Measurements from ENCODE around the gene ZNF483. TPM values are rescaled to one million over a fixed set of nuclear protein-coding genes. Genes with fewer than 3 reads are reported as not detected.
"Not testable (repeated sequence)": the region's sequence is repeated elsewhere in the genome, so short reads cannot be mapped to it uniquely, and the experiment has no call there.

ZNF483 gene
- total and polyA plus RNA-seq, 8 donors: 1.1 to 8.0 (median 5.2) TPM

- Histone ChIP-seq H3K27me3 (no peaks in the 10 kb centered on the region), H3K36me3 (no peaks in the 10 kb centered on the region), H3K4me1 (no peaks in the 10 kb centered on the region), H3K4me3 (no peak overlapping the region), H3K9me3 (no peaks in the 10 kb centered on the region), H3K27ac (no peak overlapping the region)
- no peak for ATAC-seq
- intact Hi-C loops (cut with DNase I): no loop called here
- DNase-seq: peak in 1 of 6 donors; percentile 52
- 91 to 92% methylated on average over 16 of the region's 16 CpGs for WGBS, 2 donors
- no peak for TF ChIP-seq CTCF (IDR thresholded peaks at IDR 0.05)
- no peak for FAIRE-seq
These were observed 23.9 kb upstream of the ZNF483 start for GRCh38 chr9:111501005-111501562.

- WGBS, 2 donors: 86 to 95% methylated on average over 6 of the region's 6 CpGs
- FAIRE-seq: no peak
- Histone ChIP-seq H3K4me1 (no peaks in the 10 kb centered on the region), H3K27me3 (no peaks in the 10 kb centered on the region), H3K9me3 (no peaks in the 10 kb centered on the region), H3K36me3 (no peaks in the 10 kb centered on the region), H3K27ac (no peak overlapping the region), H3K4me3 (no peak overlapping the region)
- intact Hi-C loops (cut with DNase I): no loop called here
- no peak for TF ChIP-seq CTCF (IDR thresholded peaks at IDR 0.05)
- ATAC-seq: no peak
- no peak for DNase-seq
These were observed 23.3 kb upstream of the ZNF483 start for GRCh38 chr9:111501648-111502047.

- no peak for FAIRE-seq
- Histone ChIP-seq H3K4me1 (no peaks in the 10 kb centered on the region), H3K27ac (no peak overlapping the region), H3K36me3 (no peaks in the 10 kb centered on the region), H3K9me3 (no peaks in the 10 kb centered on the region), H3K27me3 (no peaks in the 10 kb centered on the region), H3K4me3 (no peak overlapping the region)
- intact Hi-C loops (cut with DNase I): no loop called here
- DNase-seq: peak in 2 of 6 donors; percentile 31 to 44
- no peak for TF ChIP-seq CTCF (IDR thresholded peaks at IDR 0.05)
- peak in 1 of 4 donors; percentile 38 for ATAC-seq
- 61 to 67% methylated on average over 3 of the region's 3 CpGs for WGBS, 2 donors
These were observed 22.5 kb upstream of the ZNF483 start for GRCh38 chr9:111502506-111502905.

- H3K4me3 ChIP-seq; FAIRE-seq; intact Hi-C loops (cut with DNase I); H3K4me1 ChIP-seq; H3K27ac ChIP-seq; H3K36me3 ChIP-seq; H3K27me3 ChIP-seq; H3K9me3 ChIP-seq; DNase-seq; ATAC-seq: not testable (repeated sequence)
- WGBS, 2 donors: 73 to 77% methylated on average over 6 of the region's 6 CpGs
These were observed 13.4 kb upstream of the ZNF483 start for GRCh38 chr9:111511581-111511980.

GRCh38 chr9:111514967-111515366 is 10.0 kb upstream of the ZNF483 start:
- DNase-seq (no peak), FAIRE-seq (no peak), ATAC-seq (no peak)
- Histone ChIP-seq H3K27me3 (no peaks in the 10 kb centered on the region), H3K36me3 (no peaks in the 10 kb centered on the region), H3K4me3 (no peak overlapping the region), H3K9me3 (no peaks in the 10 kb centered on the region), H3K27ac (no peak overlapping the region), H3K4me1 (no peaks in the 10 kb centered on the region)
- no peak for TF ChIP-seq CTCF (IDR thresholded peaks at IDR 0.05)
- intact Hi-C loops (cut with DNase I): no loop called here
